Medulla oblongata (tissue), 1 donor: ENCODE results near the gene FBRSL1.
A peak's percentile ranks its signal among the peaks of the same experiment; 100 is the strongest.
"Not testable (repeated sequence)": the region's sequence is repeated elsewhere in the genome, so short reads cannot be mapped to it uniquely, and the experiment has no call there.

ENCODE experiments used
- DNase-seq: peaks from one replicate; pipeline ENCODE4 v3.0.0-alpha.2; 2015; ENCODE audit errors: extremely low spot score

The FBRSL1 gene

DNA sequence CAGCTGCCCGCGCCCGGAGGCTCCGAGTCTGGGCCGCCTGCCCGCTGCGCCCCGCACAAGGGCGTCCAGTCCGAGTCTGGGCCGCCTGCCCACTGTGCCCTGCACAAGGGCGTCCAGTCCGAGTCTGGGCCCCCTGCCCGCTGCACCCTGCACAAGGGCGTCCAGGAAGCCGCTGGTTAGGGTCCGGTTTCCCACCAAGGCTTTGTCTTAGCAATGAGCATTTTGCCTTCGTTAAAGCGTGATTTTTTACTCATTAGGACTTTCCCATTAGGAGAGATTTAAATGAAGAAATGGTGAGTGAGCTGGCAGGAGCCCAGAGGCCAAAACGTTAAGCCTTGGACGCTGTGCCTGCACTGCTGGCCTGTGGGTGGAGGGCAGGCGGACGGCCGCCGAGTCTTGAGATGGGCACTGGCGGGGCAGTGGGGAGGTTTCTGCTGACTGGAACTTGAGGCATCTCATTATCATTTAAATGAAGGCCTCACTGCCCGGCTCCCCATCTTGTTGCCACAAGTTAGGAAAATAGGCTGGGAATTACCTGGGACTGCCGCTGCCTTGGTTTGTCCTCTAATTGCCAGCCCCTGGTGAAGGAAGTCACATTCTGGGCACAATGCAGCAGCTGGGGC is 36.0 kb downstream of the FBRSL1 start:
- peak; percentile 94 for DNase-seq

- DNase-seq = no peak
Observed at GRCh38 chr12:132527186-132527882, 37.4 kb downstream of the FBRSL1 start.

- no peak for DNase-seq
Observed at GRCh38 chr12:132527883-132528264, 37.9 kb downstream of the FBRSL1 start.

DNA sequence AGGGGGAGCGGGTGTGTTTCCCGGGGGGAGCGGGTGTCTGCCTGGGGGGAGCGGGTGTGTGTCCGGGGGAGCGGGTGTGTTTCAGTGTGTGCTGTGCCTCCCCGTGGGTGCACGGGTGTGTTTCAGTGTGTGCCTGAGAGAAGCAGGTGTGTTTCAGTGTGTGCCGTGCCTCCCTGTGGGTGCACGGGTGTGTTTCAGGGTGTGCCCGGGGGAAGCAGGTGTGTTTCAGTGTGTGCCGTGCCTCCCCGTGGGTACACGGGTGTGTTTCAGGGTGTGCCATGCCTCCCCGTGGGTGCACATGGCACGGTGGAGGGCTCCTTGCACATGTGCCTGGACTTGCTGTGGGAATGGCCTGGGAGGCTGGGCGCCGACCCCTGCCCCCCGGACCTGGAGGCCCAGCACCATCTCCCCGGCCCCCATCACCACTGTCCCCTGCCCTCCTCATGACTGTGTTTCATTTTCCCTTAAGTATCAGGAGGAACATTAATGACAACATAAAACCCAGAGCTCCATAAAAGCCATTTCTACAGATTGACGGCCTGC is 38.7 kb downstream of the FBRSL1 start:
- DNase-seq = no peak

GRCh38 chr12:132529156-132529839 is 39.3 kb downstream of the FBRSL1 start:
- DNase-seq = no peak

DNA sequence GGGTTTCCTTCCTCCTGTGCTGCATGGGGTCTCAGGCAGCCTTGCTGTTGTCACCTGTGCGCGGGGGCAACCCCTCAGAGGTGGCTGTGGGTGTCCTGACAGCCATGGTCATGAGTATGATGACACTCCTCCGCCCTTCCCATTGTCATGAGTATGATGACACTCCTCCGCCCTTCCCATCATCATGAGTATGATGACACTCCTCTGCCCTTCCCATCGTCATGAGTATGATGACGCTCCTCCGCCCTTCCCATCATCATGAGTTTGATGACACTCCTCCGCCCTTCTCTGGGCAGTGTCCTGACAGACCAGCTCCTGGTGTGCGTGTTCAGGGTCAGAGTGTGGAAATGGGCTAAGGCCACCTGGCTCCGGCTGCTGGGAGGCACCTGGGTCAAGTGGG is 40.0 kb downstream of the FBRSL1 start:
- no peak for DNase-seq

DNA sequence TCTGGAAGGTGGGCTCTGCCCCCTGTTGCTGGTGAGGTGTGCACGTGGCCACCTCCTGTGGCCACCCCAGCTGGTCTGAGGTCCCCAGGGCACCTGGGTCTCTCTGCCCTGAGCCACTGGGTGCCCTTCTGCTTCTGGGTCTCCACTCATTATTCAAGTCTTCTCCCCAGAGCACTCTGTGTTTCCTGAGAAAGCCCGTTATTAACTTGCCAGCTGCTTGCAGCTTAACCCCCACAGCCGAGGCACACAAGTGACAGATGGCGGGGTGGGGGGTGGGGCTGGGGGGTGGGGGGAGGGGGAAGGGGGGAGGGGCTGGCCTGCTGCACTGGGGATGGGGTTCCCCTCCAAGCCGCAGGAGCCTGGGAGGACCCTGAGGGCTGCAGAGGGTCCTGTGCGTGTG is 40.5 kb downstream of the FBRSL1 start:
- DNase-seq = no peak

GRCh38 chr12:132530851-132531250 is 40.9 kb downstream of the FBRSL1 start:
- DNase-seq = no peak

DNA sequence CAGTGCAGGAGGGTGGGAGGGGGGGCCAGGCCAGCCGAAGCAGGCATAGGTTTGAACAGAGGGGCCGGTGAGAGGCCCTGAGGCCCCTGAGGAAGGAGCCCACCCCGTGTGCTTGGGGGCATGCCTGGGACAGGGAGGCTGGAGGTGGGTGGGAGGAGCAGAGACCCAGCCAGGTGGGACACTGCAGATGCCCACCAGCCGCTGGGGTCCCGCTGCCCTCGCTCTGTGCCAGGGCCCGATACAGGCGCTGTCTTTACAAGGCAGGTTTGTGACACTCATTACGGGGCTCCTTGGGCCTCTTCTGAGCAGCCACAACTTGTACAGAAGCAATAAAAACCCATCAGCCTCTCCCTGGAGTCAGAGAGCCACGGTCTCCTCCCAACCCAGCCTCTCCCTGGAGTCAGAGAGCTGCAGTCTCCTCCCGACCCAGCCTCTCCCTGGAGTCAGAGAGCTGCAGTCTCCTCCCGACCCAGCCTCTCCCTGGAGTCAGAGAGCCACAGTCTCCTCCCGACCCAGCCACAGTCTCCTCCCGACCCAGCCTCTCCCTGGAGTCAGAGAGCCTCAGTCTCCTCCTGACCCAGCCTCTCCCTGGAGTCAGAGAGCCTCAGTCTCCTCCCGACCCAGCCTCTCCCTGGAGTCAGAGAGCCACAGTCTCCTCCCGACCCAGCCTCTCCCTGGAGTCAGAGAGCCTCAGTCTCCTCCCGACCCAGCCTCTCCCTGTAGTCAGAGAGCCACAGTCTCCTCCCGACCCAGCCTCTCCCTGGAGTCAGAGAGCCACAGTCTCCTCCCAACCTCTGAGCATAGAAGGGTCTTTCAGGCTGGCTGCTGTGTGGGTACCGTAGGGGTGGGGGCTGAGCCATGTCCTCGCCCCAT is 43.0 kb downstream of the FBRSL1 start:
- not testable (repeated sequence) for DNase-seq

DNA sequence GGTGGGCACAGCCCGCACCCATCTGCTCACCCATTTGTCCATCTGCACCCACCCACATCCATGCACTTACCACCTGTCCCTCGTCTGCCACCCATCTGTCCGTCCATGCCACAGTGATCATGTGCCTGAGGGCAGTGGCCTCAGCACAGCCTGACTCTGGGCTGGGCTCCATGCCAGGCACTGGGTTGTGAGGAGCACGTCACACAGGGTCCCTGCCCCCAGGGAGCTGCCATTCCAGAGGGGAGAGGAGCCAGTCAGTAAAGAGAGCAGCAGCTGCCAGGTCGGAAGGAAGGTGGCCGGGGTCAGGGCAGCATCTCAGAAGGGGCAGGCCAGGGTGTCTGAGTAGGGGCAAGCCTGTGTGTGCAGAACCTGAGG is 43.6 kb downstream of the FBRSL1 start:
- no peak for DNase-seq

DNA sequence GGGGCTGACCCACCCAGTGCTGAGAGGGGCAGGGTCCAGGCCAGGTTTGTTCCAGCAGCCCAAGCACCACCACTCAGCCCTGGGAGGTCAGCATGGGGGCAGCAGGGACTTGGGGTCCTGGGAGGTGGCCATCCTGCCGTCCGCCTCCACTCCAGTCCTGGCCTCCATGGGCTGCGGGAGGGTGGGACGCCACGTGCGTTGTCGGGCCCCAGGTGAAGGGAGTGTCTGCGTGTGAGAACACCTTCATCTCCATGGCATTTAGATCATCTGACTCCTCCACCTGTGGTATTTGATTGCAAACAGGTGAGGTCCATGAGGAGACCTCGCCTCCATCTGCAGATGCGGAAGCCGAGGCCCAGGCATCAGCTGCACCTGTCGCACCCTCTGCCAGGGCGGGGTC is 44.1 kb downstream of the FBRSL1 start:
- no peak for DNase-seq

DNA sequence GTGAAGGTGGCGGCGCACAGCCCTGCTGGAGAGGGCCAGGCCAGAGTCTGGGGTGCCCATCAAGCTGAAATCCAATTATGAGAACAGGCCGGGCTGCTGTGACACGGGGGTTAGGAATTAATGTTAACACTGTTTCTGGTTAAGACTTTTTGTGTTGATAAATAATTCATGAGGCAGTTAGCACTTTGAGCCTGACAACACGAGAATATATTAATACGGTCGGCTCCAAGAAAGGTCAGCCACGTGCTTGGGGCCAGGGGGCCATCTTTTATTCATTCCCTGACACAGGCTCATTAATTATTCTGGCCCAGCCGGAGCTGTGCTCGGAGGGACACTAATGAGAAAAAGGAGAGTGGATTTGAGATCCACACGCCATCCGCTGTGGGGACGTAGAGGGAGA is 45.1 kb downstream of the FBRSL1 start:
- DNase-seq = no peak

GRCh38 chr12:132536102-132536876 is 46.3 kb downstream of the FBRSL1 start:
- no peak for DNase-seq

DNA sequence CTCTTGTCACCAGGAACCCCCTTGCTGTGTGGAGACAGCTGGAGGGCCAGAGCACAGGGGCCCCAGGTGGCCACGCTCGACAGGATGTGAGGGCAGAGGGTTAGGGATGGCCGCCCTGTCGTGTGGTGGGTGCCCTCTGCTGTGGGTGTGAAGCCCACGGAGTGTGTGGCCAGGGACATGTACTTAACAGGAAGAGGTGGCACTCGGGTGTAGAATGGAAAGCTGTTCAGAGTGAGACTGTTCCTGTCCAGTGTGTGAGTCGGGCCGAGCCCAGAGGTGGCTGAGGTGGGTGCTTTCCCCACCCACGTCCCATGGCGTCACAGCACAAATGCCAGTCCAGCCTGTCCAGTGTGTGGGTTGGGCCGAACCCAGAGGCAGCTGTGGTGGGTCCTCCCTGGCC is 47.1 kb downstream of the FBRSL1 start:
- no peak for DNase-seq

GRCh38 chr12:132537836-132538662 is 48.1 kb downstream of the FBRSL1 start:
- DNase-seq = no peak

- no peak for DNase-seq
Observed at GRCh38 chr12:132538663-132538990, 48.7 kb downstream of the FBRSL1 start.

DNA sequence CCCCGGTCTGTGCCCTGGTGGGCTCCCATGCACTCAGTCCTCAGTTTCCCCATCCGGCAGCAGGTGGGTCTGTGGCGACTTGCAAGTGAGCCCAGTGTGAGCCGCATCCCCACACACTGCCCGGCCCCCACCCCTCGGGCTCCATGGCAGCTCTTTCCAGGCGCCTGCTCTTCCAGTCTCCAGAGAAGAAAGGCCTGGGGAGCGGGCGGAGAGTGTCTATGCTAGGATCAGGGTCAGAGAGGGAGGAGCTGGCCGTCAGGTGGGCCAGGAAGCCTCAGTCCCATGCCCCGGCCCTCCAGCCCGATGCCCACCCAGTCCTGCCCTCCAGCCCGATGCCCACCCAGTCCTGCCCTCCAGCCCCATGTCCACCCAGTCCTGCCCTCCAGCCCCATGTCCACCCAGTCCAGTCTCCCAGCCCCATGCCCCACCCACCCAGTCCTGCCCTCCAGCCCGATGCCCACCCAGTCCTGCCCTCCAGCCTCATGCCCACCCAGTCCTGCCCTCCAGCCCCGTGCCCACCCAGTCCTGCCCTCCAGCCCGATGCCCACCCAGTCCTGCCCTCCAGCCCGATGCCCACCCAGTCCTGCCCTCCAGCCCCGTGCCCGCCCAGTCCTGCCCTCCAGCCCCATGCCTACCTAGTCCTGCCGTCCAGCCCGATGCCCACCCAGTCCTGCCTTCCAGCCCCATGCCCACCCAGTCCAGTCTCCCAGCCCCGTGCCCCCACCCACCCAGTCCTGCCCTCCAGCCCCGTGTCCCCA is 49.2 kb downstream of the FBRSL1 start:
- DNase-seq = no peak

DNA sequence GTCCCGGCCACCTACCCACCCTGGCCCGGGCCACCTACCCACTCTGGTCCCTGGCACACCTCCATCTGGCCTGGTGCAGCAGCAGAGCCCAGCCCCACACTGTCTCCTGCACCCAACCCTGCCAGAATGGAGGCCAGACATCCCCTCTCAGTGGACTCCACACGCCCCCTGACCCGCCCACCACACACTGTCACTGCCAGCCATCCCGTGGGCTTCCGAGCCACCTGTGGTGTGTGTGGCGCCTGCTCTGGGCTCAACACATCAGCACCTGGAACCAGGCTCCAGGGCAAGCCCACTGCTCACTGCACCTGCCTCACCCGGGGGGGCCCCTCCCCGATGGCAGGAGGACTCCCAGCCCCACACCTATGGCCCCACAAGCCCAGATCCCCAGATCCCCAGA is 50.5 kb downstream of the FBRSL1 start:
- no peak for DNase-seq

DNA sequence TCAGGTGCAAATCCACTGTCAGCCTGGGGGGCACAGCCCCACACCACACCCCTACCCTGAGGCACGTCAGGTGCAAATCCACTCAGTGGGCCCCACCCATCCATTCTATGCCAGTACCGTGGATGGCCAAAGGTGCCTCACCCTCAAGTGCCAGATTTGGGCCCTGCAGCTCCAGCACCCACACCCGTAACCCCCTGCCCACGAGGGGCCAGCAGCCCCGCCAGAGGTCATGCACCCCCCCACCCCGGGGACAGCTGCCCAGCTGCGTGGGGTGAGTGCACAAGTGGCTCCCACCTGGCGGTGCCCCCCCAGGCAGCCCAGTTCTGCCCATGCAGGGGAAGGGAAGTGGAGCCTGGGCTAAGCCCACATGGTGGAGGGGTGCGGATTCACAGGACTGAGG is 51.2 kb downstream of the FBRSL1 start:
- no peak for DNase-seq

- no peak for DNase-seq
Observed at GRCh38 chr12:132541996-132542395, 52.0 kb downstream of the FBRSL1 start.
